ENCODE data around the gene SSPN.

SSPN gene

DNA sequence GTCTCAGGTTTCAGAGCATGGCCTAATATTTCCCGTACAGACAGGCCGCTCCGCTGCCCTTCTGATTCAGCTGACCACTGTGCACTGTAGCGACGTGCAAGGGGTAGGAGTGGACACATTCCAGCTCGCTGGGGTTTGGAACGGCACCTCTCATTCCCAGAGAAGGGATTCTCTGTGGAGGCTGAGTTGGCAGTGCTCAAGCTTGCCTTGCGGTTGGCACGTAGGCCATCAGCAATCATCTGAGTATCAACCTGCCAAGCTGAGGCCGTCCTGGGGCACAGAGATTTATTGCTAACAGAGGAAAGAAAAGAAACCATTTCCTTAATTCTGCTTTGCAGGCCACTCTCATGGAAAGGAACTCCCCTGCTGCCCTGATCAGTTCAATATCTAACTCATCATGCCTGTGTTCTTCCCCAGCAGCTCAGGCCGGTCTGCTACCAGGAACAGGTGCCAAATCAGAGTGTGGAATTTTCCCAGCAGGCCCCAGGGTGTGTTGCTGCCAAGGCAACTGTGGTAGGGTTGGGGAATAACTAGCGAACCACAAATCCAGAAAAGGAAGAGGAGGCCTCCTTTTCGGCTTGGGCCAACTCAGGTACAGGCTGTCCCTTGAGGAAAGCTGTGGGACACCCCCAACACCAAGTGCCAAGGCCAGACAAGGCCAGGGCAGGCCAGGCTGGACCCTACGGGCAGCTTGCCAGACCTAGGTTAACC lies 92.5 kb downstream of the SSPN start:
- peak; percentile 84 for DNase-seq

GRCh38 chr12:26290565-26290964 lies 95.2 kb downstream of the SSPN start:
- DNase-seq = no peak

GRCh38 chr12:26292596-26292995 lies 97.2 kb downstream of the SSPN start:
- no peak for DNase-seq

DNA sequence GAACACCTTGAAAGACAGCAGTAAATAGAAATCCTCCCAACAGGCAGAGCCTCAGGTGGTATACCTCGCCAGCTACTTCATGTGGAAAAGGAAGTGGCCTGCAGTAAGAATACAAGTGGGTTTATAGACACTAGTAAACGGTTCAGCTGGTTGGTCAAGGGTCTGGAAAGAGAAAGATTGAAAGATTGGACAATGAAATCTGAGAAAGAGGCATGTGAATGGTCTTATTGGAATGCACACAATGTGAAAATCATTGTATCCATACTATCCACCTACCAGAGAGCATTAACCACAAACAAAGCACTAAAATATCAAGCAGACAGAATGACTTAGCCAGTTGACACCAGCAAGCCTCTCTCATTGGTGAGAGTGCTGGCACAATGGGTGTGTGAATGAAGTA lies 98.2 kb downstream of the SSPN start:
- DNase-seq = no peak

DNA sequence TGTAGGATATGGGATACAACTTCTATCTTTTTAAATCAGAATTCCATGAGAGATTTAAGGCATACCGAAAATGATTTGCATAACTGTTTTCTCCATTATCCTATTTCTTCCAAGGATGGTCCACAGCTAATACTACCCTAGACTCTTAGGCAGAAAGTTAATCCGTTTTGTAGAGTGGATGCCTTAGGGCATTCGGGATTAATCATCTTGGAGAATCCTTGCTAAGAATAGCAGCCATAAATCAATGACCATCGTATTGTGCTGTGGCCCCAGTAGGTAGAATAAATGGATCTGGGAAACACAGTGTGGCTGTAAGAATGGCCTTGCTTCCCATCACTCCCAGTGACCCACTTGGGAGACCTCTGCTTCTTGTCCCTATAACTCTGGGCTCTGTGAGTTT lies 99.6 kb downstream of the SSPN start:
- DNase-seq = no peak

DNA sequence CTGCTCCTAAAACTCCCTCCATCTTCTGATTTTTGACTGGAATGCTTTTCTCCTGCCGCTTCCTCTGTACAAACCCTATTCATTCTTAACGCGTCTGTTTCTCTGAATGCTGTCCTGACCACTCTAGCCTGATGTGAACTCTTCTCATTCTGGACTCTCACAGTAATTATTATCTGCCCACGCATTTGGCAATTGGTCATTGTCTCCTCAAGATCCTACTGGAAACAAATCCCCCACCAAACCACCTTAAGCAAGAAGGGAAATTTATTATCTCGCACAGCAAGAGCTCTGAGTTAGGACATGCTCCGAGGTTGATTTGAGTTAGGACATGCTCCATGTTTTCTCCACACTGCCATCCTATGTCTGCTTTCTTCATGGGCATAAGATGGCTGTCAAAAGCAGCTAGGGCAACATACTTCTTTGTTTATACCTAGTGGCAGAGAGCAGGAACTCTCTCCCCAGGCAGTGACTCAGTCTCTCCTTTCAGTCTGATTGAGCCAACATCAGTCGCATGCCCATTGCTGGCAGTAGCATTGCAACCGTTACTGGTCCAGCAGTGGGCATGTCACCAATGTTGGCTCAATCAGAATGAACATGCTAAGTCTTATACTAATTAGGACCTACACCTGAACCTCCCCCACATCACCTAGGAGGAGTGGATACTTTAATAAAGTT lies 102.2 kb downstream of the SSPN start:
- no peak for DNase-seq

GRCh38 chr12:26298785-26299621 lies 103.6 kb downstream of the SSPN start:
- no peak for DNase-seq

- no peak for DNase-seq
Measured at GRCh38 chr12:26299751-26300150, 104.4 kb downstream of the SSPN start.
